GM12875 (cell line): ENCODE data around the gene PARD3.
A peak's percentile ranks its signal among the peaks of the same experiment; 100 is the strongest.

ENCODE experiments used
- H3K4me3 ChIP-seq: one replicate; pipeline ENCODE4 v1.5.1; 2011; ENCODE audit warnings: low read depth, low read length, control low read depth
- CTCF ChIP-seq: IDR thresholded peaks from 2 replicates; pipeline ENCODE4 v1.5.1; 2011; ENCODE audit warnings: low read depth, mild to moderate bottlenecking, control low read depth, inconsistent platforms, low read length, moderate library complexity, borderline replicate concordance; ENCODE audit not compliant: insufficient read depth

PARD3 gene

GRCh38 chr10:34286136-34286739 is 528.9 kb downstream of the PARD3 start:
- no peak for TF ChIP-seq CTCF
- no peak overlapping the region for H3K4me3 ChIP-seq

DNA sequence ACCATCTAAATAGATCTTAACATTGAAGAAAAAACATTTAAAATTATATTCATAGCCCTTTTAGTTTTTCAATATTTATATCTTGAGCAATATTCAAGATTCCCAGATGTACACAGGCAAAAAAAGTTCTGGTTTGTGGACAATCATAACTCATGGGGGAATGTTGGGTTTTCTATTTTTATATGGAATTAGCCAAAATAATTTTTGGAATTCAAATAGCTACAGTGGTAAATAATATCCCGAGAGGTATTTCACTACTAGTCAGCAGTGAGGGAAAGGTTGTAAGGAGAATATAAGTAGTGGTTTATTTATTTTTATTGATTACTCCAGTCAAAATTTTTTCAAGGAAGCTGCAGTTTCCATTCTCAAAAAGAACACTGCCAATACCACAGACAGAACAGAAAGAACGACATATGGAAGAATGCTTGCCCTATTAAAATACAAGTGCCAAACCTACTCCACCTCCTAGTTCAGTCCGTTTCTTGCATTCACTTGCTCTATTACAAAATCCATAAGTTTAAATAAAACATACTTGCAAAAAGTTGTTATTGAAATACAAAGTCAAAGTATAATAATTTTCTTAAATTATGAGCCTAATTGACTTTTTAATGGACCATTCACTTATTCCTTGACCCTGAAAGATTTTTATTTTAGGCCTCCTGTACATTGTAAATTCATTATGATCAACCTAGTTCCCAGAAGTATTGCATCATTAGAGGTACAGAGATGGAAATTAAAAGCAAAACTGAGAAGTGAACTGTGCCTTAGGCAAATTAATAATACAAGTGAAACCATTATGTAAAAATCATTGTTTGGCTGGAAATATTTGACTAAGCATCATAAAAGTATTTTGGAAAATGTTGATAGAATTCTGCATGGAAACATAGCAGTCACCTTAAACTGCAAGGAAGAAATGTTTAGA is 533.2 kb downstream of the PARD3 start:
- H3K4me3 ChIP-seq: no peak overlapping the region
- TF ChIP-seq CTCF: no peak

DNA sequence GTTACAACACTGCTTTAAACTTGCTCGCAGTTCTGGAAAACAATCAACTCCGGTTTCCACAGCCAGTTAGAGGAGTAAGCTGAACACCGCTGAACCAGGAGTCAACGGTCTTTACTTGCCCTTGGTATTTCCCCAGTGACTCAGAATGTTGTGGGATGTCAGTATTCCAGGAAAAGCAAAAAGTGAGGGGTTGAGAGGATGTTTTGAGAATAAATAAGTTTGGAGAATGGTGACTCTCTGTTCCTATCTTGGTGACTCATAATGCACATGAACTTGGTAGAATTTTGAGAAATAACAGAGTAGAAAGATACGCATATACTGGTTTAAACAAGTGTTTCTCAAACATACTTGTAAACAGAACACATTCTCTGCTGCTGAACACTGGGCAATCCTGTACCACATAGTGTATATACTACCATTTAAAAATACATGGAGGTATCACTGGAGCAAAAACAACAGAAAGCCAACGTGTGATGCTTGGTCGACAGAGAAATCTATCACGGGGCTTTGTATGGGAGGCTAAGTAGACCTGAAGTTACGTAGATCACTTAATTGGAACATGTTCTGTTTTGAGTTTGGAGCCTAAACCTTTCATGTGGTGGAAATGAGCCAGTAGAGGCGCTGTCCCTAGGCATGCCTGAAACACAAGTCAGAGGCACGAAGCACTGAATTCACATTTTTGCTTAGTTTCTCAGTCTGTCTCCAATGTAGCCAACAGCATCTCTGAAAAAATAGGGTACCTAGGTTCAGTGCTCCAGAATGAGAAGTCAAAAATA is 534.3 kb downstream of the PARD3 start:
- TF ChIP-seq CTCF: peak; percentile 28; the same call in 1 of the 2 replicates
- no peak overlapping the region for H3K4me3 ChIP-seq

- TF ChIP-seq CTCF: no peak
- no peak overlapping the region for H3K4me3 ChIP-seq
Measured at GRCh38 chr10:34275626-34276130, 539.4 kb downstream of the PARD3 start.

DNA sequence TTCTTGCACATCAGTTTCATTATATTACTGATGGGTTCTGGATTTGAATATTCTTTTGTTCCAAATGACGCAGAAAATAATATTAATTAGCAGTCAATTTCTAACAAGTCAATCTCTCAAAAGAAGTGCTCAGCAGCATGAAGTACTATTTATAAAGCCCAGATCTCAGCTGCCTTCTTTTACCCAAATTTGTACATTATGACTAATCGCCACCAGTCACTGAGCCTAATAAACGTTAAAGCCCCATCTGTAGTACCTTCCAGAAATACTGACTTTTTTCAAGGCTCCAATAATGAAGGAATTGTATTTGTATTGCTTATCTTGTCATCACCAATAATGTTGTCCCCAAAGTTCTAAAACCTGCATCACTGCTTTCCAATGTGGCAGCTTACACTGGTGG is 540.2 kb downstream of the PARD3 start:
- no peak overlapping the region for H3K4me3 ChIP-seq
- TF ChIP-seq CTCF: no peak

DNA sequence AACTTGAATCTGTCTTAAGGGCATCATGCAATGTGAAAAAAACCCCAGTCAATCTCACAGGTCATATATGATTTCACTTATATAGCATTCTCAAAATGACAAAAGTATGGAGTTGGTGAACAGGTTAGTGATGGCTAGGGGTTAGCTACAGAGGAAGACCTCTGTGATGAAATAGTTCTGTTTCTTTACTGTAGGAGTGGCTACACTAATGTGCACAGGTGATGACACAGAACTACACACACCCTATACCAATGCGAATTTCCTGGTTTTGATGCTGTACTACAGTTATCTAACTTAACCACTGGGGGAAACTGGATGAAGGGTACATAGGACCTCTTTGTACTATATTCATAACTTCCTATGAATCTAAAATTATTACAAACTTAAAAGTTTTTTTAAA is 541.8 kb downstream of the PARD3 start:
- no peak for TF ChIP-seq CTCF
- H3K4me3 ChIP-seq: no peak overlapping the region
